Measurements from ENCODE around the gene FAM20C. TPM values are rescaled to one million over a fixed set of nuclear protein-coding genes. Genes with fewer than 3 reads are reported as not detected.

FAM20C gene
- total RNA-seq, 1 experiment from 2014 or later: 34.0 TPM

DNA sequence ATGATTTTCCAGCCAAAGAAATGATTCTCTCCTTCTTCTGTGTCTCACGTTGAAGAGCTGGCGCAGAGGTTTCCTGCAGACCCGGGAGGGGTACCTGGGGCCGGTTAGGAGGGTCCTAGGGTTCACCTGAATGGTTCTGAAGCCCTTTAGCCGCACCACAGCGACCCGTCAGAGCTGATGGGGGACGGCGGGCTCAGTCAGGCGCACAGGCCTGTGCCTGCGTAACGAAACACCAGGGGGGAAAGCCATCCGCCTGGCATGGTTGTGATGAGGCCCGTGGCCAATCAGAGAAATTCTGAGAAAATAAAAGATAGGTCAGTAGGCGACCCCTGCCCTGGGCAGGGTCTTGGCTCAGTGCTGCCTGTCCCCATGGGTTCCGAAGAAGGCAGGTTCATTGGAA lies 35.6 kb downstream of the FAM20C start:
- POLR2A ChIA-PET: no interaction called here

GRCh38 chr7:228610-229009 lies 36.2 kb downstream of the FAM20C start:
- ChIA-PET CTCF (no interaction called here), POLR2A (no interaction called here)
- Histone ChIP-seq H3K4me3 (ENCODE audit: low read depth, low read length) (no peak overlapping the region), H3K36me3 (ENCODE audit: control insufficient read depth, insufficient read depth, low read length) (no peaks in the 10 kb centered on the region), H3K27me3 (replicated peaks; ENCODE audit: control insufficient read depth, insufficient read depth, low read length) (no peaks in the 10 kb centered on the region), H3K4me1 (no peaks in the 10 kb centered on the region), H3K9me3 (no peaks in the 10 kb centered on the region)
- Mint-ChIP-seq H3K9me3 (ENCODE audit: unreplicated experiment) (no peaks in the 10 kb centered on the region), H3K27me3 (ENCODE audit: insufficient read depth, unreplicated experiment) (no peaks in the 10 kb centered on the region), H3K27ac (ENCODE audit: unreplicated experiment) (no peak overlapping the region), H3K36me3 (ENCODE audit: insufficient read depth, unreplicated experiment) (peaks cover 6% of the 10 kb centered on the region), H3K4me1 (ENCODE audit: low read depth, unreplicated experiment) (no peaks in the 10 kb centered on the region), H3K4me3 (ENCODE audit: unreplicated experiment) (no peak overlapping the region)
- intact Hi-C loops (cut with micrococcal nuclease; ENCODE audit: unreplicated experiment): no loop called here
- no TSS peak for BruUV-seq (replicated peaks)
- no peak for DNase-seq
- TF ChIP-seq, protein P1, sequence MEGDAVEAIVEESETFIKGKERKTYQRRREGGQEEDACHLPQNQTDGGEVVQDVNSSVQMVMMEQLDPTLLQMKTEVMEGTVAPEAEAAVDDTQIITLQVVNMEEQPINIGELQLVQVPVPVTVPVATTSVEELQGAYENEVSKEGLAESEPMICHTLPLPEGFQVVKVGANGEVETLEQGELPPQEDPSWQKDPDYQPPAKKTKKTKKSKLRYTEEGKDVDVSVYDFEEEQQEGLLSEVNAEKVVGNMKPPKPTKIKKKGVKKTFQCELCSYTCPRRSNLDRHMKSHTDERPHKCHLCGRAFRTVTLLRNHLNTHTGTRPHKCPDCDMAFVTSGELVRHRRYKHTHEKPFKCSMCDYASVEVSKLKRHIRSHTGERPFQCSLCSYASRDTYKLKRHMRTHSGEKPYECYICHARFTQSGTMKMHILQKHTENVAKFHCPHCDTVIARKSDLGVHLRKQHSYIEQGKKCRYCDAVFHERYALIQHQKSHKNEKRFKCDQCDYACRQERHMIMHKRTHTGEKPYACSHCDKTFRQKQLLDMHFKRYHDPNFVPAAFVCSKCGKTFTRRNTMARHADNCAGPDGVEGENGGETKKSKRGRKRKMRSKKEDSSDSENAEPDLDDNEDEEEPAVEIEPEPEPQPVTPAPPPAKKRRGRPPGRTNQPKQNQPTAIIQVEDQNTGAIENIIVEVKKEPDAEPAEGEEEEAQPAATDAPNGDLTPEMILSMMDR (IDR thresholded peaks at IDR 0.05; ENCODE audit: insufficient read depth in 1 of 2, low read depth in 1 of 2, low read length in 1 of 2, severe bottlenecking in 1 of 2, unreplicated experiment in 1 of 2): no peak

More for the DNA sequence above, 35.6 kb downstream of the FAM20C start:
- H3K36me3 ChIP-seq (ENCODE audit: control insufficient read depth, insufficient read depth, low read length): no peaks in the 10 kb centered on the region
- no peak for DNase-seq
- Mint-ChIP-seq H3K4me1 (ENCODE audit: low read depth, unreplicated experiment) (no peaks in the 10 kb centered on the region), H3K27ac (ENCODE audit: unreplicated experiment) (no peak overlapping the region), H3K4me3 (ENCODE audit: unreplicated experiment) (no peak overlapping the region), H3K9me3 (ENCODE audit: unreplicated experiment) (no peaks in the 10 kb centered on the region), H3K27me3 (ENCODE audit: insufficient read depth, unreplicated experiment) (no peaks in the 10 kb centered on the region), H3K36me3 (ENCODE audit: insufficient read depth, unreplicated experiment) (peaks cover 6% of the 10 kb centered on the region)
- CTCF ChIA-PET: no interaction called here
- TF ChIP-seq, protein P1 (IDR thresholded peaks at IDR 0.05; ENCODE audit: insufficient read depth in 1 of 2, low read depth in 1 of 2, low read length in 1 of 2, severe bottlenecking in 1 of 2, unreplicated experiment in 1 of 2): no peak
- no TSS peak for BruUV-seq (replicated peaks)
- H3K9me3 ChIP-seq: no peaks in the 10 kb centered on the region
- no peak overlapping the region for H3K4me3 ChIP-seq (ENCODE audit: low read depth, low read length)
- no peaks in the 10 kb centered on the region for H3K4me1 ChIP-seq
- intact Hi-C loops (cut with micrococcal nuclease; ENCODE audit: unreplicated experiment): no loop called here
- H3K27me3 ChIP-seq (replicated peaks; ENCODE audit: control insufficient read depth, insufficient read depth, low read length): no peaks in the 10 kb centered on the region

- Histone ChIP-seq H3K4me1 (peaks cover 5% of the 10 kb centered on the region), H3K27me3 (replicated peaks; ENCODE audit: control insufficient read depth, insufficient read depth, low read length) (no peaks in the 10 kb centered on the region), H3K4me3 (ENCODE audit: low read depth, low read length) (no peak overlapping the region), H3K36me3 (ENCODE audit: control insufficient read depth, insufficient read depth, low read length) (no peaks in the 10 kb centered on the region), H3K9me3 (no peaks in the 10 kb centered on the region)
- ChIA-PET POLR2A (no interaction called here), CTCF (no interaction called here)
- intact Hi-C loops (cut with micrococcal nuclease; ENCODE audit: unreplicated experiment): no loop called here
- H3K4me1 Mint-ChIP-seq (ENCODE audit: low read depth, unreplicated experiment): no peaks in the 10 kb centered on the region
- no peak for DNase-seq
- H3K36me3 Mint-ChIP-seq (ENCODE audit: insufficient read depth, unreplicated experiment): peaks cover 6% of the 10 kb centered on the region
- H3K27ac Mint-ChIP-seq (ENCODE audit: unreplicated experiment): no peak overlapping the region
- TF ChIP-seq, protein P1 (IDR thresholded peaks at IDR 0.05; ENCODE audit: insufficient read depth in 1 of 2, low read depth in 1 of 2, low read length in 1 of 2, severe bottlenecking in 1 of 2, unreplicated experiment in 1 of 2): no peak
- no peaks in the 10 kb centered on the region for H3K27me3 Mint-ChIP-seq (ENCODE audit: insufficient read depth, unreplicated experiment)
- H3K9me3 Mint-ChIP-seq (ENCODE audit: unreplicated experiment): no peaks in the 10 kb centered on the region
- H3K4me3 Mint-ChIP-seq (ENCODE audit: unreplicated experiment): no peak overlapping the region
- BruUV-seq (replicated peaks): no TSS peak
These were observed 37.0 kb downstream of the FAM20C start for GRCh38 chr7:229184-229964.

Measured in Caco-2 (cell line).